IPS-18a (cell line): Measurements from ENCODE around the gene TUBG1.
"Not testable (repeated sequence)": the region's sequence is repeated elsewhere in the genome, so short reads cannot be mapped to it uniquely, and the experiment has no call there.

Experiments
- H3K27ac ChIP-seq: one replicate; pipeline ENCODE4 v1.5.1; 2013; ENCODE audit warnings: low read length
- H3K27me3 ChIP-seq: one replicate; pipeline ENCODE4 v1.6.1; 2013; ENCODE audit warnings: mild to moderate bottlenecking, low read length; ENCODE audit not compliant: control insufficient read depth, insufficient read depth
- H3K36me3 ChIP-seq: one replicate; pipeline ENCODE4 v1.6.1; 2013; ENCODE audit warnings: low read depth, low read length; ENCODE audit not compliant: control insufficient read depth
- H3K4me1 ChIP-seq: one replicate; pipeline ENCODE4 v1.6.1; 2013; ENCODE audit warnings: low read depth, low read length; ENCODE audit not compliant: control insufficient read depth
- H3K4me3 ChIP-seq: one replicate; pipeline ENCODE4 v1.5.1; 2013; ENCODE audit warnings: low read length
- H3K9ac ChIP-seq: one replicate; pipeline ENCODE4 v1.6.1; 2013; ENCODE audit warnings: mild to moderate bottlenecking, low read length, moderate library complexity
- H3K9me3 ChIP-seq: one replicate; pipeline ENCODE4 v1.6.1; 2013; ENCODE audit warnings: low read depth, low read length; ENCODE audit not compliant: control insufficient read depth

Gene TUBG1

DNA sequence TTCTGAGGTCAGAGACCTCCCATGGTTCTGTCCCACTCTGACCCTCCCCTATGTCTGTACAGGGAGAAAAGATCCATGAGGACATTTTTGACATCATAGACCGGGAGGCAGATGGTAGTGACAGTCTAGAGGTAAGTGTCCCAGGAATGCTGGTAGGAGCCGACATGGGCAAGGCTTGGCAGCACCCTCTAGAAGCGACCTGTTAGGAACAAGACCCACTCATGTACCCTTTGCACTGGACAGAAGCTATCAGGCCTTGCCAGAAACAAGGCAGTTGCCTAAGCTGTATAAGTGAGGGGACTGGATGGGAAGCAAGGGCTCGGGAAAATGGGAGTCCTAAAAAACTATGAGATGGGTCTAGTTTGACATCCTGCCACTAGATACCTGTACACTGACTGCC, 2.5 kb downstream of the TUBG1 start:
- H3K27ac ChIP-seq = no peak overlapping the region

DNA sequence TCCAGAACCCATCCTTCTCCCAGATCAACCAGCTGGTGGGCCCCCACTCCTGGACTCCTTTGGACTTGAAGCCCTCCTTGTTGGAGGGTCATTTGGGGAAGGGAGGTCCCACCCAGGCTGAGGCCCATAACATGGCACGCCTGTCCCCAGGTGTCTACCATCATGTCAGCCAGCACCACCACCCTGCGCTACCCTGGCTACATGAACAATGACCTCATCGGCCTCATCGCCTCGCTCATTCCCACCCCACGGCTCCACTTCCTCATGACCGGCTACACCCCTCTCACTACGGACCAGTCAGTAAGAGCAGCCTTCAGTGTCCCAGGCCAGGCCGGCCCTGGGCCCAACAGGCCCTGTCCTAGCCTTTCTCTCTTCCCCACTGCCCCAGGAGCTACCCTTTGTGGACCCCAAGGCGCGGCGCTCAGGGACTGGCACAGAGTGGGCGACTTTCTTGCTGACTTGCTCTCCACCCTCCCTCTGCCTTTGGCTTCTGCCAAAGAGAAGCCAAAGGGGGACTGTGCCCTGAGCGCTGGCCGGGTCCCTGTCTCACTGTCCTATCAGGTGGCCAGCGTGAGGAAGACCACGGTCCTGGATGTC, 4.3 kb downstream of the TUBG1 start:
- H3K36me3 ChIP-seq = peaks cover 44% of the 10 kb centered on the region
- no peak overlapping the region for H3K27ac ChIP-seq

More for the DNA sequence above, 2.5 kb downstream of the TUBG1 start:
- Histone ChIP-seq H3K27me3 (no peaks in the 10 kb centered on the region), H3K36me3 (peaks cover 44% of the 10 kb centered on the region), H3K4me1 (peaks cover 7% of the 10 kb centered on the region), H3K4me3 (no peak overlapping the region), H3K9ac (no peak overlapping the region), H3K9me3 (no peaks in the 10 kb centered on the region)

GRCh38 chr17:42617956-42618431, 8.5 kb downstream of the TUBG1 start:
- Histone ChIP-seq H3K4me3 (no peak overlapping the region), H3K36me3 (peaks cover 29% of the 10 kb centered on the region), H3K4me1 (peaks cover 10% of the 10 kb centered on the region), H3K9ac (no peak overlapping the region), H3K27ac (no peak overlapping the region), H3K27me3 (no peaks in the 10 kb centered on the region), H3K9me3 (no peaks in the 10 kb centered on the region)

More for the DNA sequence above, 4.3 kb downstream of the TUBG1 start:
- Histone ChIP-seq H3K4me3 (no peak overlapping the region), H3K27me3 (no peaks in the 10 kb centered on the region), H3K4me1 (peaks cover 8% of the 10 kb centered on the region), H3K9ac (no peak overlapping the region), H3K9me3 (no peaks in the 10 kb centered on the region)

- H3K4me3 ChIP-seq = no peak overlapping the region
- H3K9me3 ChIP-seq = no peaks in the 10 kb centered on the region
- H3K27me3 ChIP-seq = no peaks in the 10 kb centered on the region
- peaks cover 10% of the 10 kb centered on the region for H3K4me1 ChIP-seq
- H3K36me3 ChIP-seq = peaks cover 23% of the 10 kb centered on the region
- no peak overlapping the region for H3K9ac ChIP-seq
- no peak overlapping the region for H3K27ac ChIP-seq
Observed at GRCh38 chr17:42618442-42619150, 9.1 kb downstream of the TUBG1 start.

DNA sequence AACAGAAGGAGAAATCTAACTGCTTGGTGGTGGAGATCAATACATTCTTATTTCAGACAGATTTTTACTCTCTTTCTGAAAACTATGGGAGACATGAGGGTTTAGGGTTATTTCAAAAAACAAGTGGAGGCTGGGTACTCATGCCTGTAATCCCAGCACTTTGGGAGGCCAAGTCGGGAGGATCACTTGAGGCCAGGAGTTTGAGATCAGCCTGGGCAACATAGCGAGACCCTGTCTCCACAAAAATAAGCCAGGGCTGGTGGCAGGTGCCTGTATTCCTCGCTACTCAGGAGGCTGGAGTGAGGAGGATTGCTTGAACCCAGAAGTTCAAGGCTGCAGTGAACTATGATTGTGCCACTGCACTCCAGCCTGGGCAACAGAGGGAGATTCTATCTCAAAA, 12.5 kb downstream of the TUBG1 start:
- H3K36me3 ChIP-seq, H3K9ac ChIP-seq, H3K27me3 ChIP-seq, H3K9me3 ChIP-seq, H3K4me3 ChIP-seq, H3K27ac ChIP-seq: not testable (repeated sequence)
- H3K4me1 ChIP-seq = peaks cover 10% of the 10 kb centered on the region

DNA sequence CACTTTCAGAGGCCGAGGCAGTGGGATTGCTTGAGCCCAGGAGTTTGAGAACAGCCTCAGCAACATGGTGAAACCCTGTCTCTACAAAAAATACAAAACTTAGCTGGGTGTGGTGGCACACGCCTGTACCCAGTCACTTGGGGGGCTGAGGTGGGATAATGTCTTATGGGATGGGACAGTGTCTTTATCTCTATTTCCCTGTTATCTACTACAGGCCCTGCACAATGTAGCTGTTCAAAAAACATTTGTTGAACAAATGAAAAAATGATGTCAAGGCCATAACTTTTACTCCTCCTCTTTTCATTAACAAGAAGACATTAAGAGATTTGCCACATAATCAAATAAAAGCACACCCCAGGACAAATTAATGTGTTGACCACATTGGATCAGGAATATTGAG, 13.8 kb downstream of the TUBG1 start:
- no peak overlapping the region for H3K9ac ChIP-seq
- no peaks in the 10 kb centered on the region for H3K9me3 ChIP-seq
- H3K36me3 ChIP-seq = no peaks in the 10 kb centered on the region
- no peaks in the 10 kb centered on the region for H3K27me3 ChIP-seq
- peaks cover 7% of the 10 kb centered on the region for H3K4me1 ChIP-seq
- H3K4me3 ChIP-seq = no peak overlapping the region
- H3K27ac ChIP-seq = no peak overlapping the region

GRCh38 chr17:42623732-42624596, 14.5 kb downstream of the TUBG1 start:
- Histone ChIP-seq H3K9me3 (no peaks in the 10 kb centered on the region), H3K4me1 (peaks cover under 1% of the 10 kb centered on the region), H3K4me3 (no peak overlapping the region), H3K27ac (no peak overlapping the region), H3K27me3 (no peaks in the 10 kb centered on the region), H3K36me3 (no peaks in the 10 kb centered on the region), H3K9ac (no peak overlapping the region)

GRCh38 chr17:42627032-42627764, 17.7 kb downstream of the TUBG1 start:
- H3K9me3 ChIP-seq, H3K9ac ChIP-seq, H3K4me1 ChIP-seq, H3K27me3 ChIP-seq, H3K4me3 ChIP-seq, H3K36me3 ChIP-seq, H3K27ac ChIP-seq: not testable (repeated sequence)

- no peaks in the 10 kb centered on the region for H3K36me3 ChIP-seq
- no peak overlapping the region for H3K4me3 ChIP-seq
- no peaks in the 10 kb centered on the region for H3K9me3 ChIP-seq
- H3K4me1 ChIP-seq = no peaks in the 10 kb centered on the region
- H3K9ac ChIP-seq = no peak overlapping the region
- no peak overlapping the region for H3K27ac ChIP-seq
- H3K27me3 ChIP-seq = no peaks in the 10 kb centered on the region
Observed at GRCh38 chr17:42629411-42630009, 20.0 kb downstream of the TUBG1 start.

DNA sequence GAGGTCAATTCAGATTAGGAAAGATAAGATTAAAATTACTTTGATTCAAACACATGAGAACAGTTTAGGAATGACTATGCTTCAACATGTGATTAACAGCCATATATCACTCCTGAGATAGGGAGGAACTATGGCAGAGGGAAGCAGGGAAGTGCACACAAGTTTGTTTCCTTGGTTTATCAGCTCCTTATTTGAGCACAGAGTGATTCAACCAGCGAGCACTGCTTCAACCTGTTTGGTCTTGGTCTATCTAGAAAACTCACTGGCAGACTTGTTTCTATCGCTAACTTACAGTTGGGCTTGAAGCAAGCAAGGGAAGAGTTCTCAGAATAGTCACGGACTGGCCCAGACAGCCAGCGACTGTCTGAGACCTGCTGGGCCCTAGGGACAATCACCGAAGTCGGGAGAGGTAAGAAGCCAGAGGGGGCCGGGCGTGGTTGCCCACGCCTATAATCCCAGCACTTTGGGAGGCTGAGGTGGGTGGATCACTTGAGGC, 23.5 kb downstream of the TUBG1 start:
- H3K36me3 ChIP-seq = no peaks in the 10 kb centered on the region
- H3K27me3 ChIP-seq = no peaks in the 10 kb centered on the region
- no peak overlapping the region for H3K9ac ChIP-seq
- no peaks in the 10 kb centered on the region for H3K4me1 ChIP-seq
- no peak overlapping the region for H3K27ac ChIP-seq
- no peaks in the 10 kb centered on the region for H3K9me3 ChIP-seq
- H3K4me3 ChIP-seq = no peak overlapping the region
